Activated T-helper 1 cell treated with anti-CD3 and anti-CD28 coated beads, Interleukin-2, amount 50 U/mL, for 16 hours (primary cell): ENCODE measurements around the gene ATP10A.
"Not testable (repeated sequence)": the region's sequence is repeated elsewhere in the genome, so short reads cannot be mapped to it uniquely, and the experiment has no call there.

Experiments
- DNase-seq, 2 donors: peaks; one replicate each; pipeline ENCODE4 v3.0.0-alpha.2; 2020; ENCODE audit warnings: low read depth in 1 of 2, low spot score in 1 of 2

Gene ATP10A

DNA sequence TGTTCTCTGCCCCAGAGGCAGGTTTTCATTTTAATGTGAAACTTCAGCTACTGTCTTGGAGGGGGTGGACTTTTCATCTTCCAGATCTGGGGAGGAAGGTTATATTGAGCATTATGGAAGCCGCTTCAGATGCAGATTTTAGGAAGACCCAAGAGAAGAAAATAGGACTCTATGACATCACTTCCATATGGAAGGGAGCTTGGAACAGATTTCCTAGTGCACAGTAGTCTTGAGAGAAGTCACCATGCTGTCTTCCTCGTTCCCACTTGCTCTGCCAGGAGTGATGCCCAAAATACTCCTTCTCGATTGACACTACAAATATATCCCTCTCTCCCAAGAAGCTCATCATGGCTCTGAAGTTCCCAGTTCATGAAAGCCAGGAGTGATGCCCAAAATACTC is 197.2 kb downstream of the ATP10A start:
- no peak for DNase-seq

DNA sequence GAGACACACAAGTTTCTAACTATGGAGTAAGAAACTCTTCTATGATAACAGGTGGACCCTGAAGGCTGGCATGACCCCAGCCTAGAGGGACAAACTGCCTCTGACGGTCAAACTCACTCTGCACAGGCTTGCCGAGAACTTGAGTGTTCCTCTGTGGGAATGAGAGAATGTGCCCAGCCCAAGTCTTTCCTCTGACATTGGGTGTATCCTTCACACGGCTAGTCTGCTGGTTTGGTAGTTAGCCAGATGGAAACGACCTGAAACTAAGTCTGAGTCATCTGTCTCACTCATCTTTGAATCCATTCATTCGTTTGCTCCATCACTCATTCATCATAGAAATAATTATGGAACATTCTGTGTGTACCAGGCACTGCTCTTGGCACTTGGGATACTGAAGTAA is 198.4 kb downstream of the ATP10A start:
- DNase-seq, result no peak

DNA sequence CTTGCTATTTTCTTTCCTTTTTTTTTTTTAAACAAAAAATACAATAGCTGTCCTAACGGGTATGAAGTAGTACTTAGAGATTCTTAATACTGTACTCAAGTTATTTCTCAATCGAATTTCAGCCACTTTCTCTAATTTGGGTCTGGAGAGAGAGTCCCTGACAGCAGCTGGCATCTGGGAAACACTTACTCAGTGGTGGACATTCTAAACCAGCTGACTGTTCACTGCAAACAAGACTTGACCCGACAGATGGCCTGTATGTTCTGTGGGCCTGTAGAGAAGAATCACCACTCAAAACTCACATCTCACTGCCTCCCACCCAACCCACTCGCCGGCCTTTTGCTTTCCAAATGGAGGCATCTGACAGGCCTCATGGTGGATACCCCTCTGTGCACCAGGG is 199.6 kb downstream of the ATP10A start:
- no peak for DNase-seq

DNA sequence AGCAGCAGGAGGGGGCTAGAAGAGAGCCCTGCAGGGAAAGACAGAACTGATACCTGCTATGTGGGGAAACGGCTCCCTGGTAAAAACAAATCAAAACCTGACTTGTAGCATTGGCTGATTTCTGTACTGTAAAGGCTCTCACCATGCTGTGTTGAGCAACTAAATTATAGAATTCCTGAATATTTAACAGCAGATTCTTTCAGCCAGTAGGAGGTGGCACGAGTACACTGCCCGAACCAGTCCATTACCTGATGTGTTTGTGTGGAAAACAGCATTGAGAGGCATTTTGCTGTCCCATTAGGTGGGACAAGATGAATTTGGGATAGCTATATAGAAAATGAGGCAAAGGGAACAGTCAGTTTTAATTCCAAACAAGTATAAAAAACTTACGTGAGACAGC is 201.2 kb downstream of the ATP10A start:
- no peak for DNase-seq

DNA sequence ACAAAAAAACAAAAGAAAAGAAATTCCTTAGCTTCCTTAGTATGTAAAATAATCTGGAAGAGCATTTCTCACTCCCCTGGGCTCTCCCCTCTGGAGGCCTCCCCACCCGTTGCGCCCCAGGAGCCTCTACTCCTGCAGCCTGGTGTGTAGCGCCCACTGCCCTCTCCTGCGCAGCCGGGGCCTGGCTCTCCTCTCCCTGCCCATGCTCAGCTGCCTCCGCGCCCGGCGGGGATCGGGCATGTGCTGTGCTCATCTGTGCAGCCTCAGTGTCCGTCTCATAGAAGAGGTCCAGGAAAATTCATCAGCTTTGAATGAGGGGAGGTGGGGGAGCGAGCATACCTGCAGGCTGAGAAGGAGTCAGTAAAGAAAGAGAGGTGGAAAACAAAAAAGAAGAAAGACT is 203.9 kb downstream of the ATP10A start:
- DNase-seq, result no peak

DNA sequence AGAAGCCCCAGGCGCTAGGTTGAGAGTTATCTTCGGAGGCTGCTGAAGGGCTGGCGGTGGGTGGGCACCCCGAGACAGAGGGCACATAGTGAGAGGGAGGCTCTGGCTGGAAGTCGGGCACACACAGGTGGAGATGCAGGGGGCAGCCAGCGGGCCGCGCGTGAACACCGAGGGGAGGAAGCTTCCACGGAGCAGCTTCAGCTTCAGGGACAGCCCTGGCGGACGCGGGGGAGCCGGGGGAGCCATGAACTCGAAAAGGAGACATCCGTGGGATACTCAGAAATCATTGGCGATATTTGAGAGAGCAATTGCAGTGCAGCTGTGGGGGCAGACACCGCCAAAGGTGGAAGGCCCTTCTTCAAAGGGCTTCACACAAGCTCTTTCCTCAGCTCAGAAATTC is 204.6 kb downstream of the ATP10A start:
- no peak for DNase-seq

DNA sequence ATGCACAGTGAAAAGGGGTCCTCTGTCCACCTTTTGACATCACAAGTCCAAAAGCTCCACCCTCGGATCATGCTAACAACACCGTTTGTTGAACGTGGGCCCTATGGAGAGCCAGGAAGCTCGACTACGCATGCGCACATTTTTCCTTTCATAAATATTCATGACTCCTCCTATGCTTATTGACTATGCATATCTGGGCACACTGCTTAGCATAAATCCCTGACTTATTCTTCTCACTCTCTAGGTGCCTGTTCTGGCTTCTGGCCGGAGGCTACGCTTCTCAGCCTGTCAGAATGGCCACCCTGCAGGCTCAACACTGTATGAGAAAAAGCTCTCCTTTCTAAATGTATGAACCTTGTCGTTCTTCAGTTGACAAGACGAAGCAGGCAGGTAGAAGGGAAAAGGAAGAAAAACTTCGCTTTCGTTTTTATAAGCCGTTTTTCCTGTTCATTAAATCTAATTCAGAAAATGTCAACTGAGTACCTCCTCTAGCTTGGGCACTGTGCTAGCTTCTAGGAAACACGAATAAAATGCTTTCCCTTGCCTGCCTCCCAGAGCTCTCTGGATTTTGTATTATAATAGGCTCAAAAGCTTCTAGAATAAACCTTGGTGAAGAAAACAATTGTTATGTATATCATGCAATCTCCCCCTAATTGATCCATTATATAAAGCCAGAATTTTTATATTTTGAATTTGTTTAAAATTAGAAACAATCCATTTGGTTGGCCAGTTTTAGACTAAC is 207.7 kb downstream of the ATP10A start:
- DNase-seq, result no peak

DNA sequence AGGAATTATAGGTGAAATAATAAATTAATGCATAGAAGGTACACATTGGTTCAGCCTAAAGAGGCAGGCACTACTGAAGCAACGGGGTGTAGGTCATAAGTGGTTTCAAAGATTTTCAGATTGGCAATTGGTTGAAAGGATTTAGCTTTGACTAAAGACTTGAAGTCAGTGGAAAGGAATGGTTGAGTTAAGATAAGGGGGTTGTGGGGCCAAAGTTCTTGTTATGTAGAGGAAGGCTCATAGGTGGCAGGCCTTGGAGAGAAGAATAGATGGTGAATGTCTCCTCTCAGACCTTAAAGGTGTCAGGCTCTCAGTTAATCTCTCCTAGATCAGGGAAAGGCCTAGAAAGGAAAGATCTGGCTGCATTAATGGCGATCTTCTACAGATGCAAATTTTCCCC is 209.8 kb downstream of the ATP10A start:
- DNase-seq, result no peak

DNA sequence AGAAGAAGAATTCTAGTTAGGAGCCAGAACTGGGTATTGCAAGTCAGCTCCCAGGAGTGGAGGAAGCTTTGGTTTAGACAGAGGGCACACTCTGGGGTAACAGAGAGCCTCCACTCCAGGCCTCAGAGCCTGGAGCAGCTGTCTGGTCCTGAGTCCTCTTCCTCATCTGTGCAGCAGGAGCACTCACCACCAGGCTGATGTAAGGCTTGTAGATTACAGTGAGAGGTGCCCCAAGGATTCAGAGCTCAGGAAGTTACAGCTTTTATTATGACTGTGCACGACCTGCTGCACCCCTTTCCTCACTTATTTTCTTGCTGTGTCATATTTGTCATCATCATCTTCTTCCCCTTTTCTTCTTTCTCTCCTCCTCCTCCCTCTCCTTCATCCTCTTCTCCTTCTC is 210.4 kb downstream of the ATP10A start:
- DNase-seq, result no peak

DNA sequence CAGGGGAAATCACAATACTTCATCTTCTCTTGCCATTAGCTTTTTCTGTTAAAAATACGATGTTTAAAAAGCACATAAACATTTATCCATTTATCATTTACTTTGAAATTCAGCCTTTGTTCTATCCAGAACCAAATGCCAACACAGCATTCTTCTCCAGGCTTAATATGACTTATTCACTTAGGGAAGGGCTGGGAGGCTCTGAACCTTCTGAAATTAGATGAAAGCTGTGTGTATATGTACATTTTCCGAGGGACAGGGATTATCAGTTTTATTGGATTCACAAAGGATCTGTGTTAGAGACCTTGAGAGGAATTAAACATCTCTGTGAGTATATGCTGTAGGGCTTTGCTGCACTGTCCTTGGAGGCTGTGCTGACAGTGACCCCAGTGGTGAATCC is 213.7 kb downstream of the ATP10A start:
- no peak for DNase-seq

DNA sequence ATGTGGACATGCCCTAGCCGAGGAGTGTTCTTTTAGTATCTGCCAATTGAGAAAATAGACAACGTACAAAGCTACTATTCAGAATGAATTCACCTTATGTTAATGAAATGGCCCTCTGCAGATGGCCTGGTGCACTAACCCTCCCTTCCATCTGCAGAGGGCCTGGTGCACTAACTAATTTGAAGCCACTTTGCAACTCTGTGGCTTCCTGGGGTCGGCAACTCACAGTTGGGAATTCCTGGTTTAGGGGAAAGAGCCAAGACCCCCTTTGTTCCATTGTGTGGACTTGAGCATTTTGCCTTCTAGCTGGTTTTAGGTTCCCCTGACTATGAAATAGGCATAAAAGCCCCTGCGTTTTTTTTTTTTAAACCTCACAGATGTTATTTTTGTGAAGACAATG is 220.0 kb downstream of the ATP10A start:
- DNase-seq, result no peak

DNA sequence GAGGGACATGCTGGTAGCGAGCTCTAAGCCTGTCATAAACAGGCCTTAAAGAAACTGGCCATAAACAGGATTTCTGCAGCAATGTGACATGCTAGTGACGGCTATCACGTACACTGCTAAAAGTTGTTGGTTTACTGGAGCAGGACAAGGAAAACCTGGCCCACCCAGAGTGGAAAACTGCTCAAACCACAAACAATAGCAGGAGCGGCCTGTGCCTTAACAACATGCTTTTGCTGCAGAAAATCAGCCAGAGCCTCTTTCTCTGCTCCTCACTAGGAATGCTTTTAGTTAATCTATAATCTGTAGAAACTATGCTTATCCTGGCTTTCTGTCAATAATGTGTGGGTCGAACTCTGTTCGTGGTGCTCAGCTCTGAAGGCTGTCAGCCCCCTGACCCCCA is 221.4 kb downstream of the ATP10A start:
- no peak for DNase-seq

DNA sequence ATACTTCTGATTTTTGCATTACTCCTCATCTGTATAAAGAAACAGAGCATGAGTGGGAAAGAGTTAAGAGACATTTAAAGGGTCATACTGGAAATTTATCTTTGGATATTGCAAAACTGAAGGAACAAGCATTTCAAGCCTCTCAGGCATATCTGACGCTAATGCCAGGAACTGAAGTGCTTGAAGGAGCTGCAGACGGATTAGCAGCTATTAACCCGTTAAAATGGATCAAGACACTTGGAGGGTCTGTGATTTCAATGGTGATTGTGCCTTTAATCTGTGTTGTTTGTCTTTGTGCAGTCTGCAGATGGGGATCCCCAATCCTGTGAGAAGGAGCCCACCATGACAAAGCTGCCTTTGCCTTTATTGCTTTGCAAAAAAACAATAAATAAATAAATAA is 221.8 kb downstream of the ATP10A start:
- no peak for DNase-seq

DNA sequence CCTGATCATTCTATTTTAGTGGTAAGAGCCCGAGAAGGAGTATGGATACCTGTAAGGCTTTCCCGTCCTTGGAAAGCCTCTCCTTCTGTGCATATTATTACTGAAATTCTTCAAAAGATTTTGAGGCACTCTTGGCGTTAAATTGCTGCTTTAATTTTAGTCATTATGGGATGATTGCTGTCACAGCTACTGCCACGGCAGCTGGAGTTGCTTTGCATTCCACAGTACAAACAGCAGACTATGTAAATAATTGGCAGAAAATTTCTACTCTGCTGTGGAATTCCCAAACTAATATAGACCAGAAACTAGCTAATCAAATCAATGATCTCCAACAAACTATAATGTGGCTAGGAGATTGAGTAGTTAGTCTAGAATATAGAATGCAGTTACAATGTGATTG is 222.2 kb downstream of the ATP10A start:
- DNase-seq, result not testable (repeated sequence)

DNA sequence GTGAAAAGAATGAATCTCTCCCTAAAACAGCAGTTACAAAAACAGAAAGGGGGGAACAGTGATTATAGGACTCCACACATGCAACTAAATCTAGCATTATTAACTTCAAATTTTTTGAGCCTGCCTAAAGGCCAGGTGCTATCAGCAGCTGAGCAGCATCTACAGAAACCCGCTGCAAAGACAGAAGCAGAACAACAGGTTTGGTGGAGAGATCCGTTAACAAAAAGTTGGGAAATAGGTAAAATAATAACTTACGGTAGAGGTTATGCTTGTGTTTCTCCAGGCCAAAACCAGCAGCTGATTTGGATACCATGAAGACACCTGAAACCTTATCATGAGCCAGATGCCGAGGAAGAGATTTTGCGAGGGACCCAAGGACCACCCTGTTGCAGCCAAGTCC is 222.7 kb downstream of the ATP10A start:
- no peak for DNase-seq

DNA sequence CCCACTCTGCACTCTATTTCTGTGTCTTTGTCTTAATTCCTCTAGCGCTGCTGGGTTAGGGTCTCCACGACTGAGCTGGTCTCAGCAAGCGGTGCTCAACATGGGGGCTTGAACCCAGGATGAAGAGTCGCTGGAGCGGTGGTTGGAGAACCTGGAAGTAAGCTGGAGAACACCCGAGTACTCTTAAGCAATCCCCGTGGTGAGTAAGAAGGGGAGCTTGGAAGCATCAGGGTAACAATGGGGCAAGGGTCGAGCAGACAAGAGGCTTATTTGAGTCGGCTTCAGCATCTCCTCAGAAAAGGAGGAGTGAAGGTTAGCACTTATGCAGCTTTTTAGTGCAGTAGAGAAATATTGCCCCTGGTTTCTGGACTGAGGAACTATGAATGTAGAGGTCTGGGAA is 226.6 kb downstream of the ATP10A start:
- not testable (repeated sequence) for DNase-seq

DNA sequence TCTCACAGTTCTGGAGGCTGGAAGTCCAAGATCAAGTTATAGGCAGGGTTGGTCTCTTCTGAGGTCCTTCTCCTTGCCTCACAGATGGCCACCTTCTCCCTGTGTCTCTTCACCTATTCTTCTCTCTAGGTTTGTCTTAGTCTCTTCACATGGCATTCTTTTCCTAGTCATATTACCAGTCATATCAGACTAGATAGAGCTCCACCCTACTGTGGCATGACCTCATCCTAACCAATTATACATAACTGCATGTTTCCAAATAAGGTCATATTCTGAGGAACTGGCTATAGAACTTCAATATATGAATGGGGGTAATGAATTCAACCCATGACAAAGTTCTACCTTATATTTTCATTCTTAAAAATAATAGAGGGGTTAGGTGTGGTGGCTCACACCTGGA is 227.9 kb downstream of the ATP10A start:
- no peak for DNase-seq

DNA sequence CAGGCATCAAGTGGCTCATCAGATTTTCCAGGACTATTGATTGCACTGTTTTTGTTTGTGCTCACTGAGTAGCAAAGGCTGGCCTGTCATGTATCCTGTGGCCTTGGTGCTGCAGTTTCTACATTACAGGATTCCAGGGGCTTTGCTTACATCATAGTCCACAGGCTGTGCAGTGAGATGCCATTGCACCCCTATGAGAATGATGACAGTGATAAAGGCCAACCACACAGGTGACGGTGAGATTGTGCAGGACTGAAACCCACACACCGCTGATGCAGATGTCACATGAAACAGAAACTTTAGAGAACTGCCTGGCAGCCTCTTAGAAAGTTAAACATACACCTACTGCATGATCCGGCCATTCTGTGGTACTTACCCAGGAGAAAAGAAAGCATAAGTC is 229.3 kb downstream of the ATP10A start:
- no peak for DNase-seq

DNA sequence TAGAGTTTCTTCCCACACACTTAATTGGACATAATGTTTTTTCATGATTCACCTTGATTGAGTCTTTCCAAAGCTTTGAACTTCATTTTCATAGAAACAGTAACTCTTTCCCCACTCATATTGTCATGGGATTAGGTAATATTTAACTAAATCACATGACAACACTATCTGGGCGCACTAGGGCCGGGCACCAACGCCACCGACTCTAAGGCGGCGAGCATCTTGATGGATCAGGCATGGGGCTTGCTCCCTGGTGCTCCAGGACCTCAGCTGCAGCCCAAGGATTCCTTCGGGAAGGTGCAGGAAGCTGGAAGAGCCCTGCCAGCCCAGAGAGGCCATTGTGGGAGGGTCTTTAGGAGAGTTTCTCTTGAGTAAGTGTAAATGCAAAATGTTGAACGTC is 231.2 kb downstream of the ATP10A start:
- no peak for DNase-seq
